Left ventricle myocardium inferior (tissue), 1 donor: ENCODE results near the gene PDE10A. TPM values are rescaled to one million over a fixed set of nuclear protein-coding genes. Genes with fewer than 3 reads are reported as not detected.

Experiments
- DNase-seq: peaks from one replicate; pipeline ENCODE4 v3.0.0-alpha.2; 2020
- H3K27ac ChIP-seq: fragments of 200-600 bp; replicated peaks from 2 replicates; pipeline ENCODE4 v1.8.0; 2021
- H3K27me3 ChIP-seq: fragments of 200-600 bp; 2 replicates; pipeline ENCODE4 v1.8.0; 2021; ENCODE audit warnings: low read depth
- H3K36me3 ChIP-seq: fragments of 200-600 bp; 2 replicates; pipeline ENCODE4 v1.8.0; 2021
- H3K4me1 ChIP-seq: fragments of 200-600 bp; 2 replicates; pipeline ENCODE4 v1.8.0; 2021
- H3K4me3 ChIP-seq: fragments of 200-600 bp; 2 replicates; pipeline ENCODE4 v1.8.0; 2021; ENCODE audit warnings: mild to moderate bottlenecking, moderate library complexity
- H3K9me3 ChIP-seq: fragments of 200-600 bp; replicated peaks from 2 replicates; pipeline ENCODE4 v1.8.0; 2021
- intact Hi-C: fragments of 100-400 bp; cut with micrococcal nuclease; formaldehyde crosslinking; loops from one replicate; pipeline ENCODE4 v1.11.0; 2022
- total RNA-seq: library from RNA; stranded (reverse); fragmentation: NEBNext Ultra II Directional; extraction: Animal tissue kit (Norgen Biotek cat#: 25700); gene quantifications from one replicate; pipeline ENCODE4 v1.2.1, GENCODE V29; 2021
- TF ChIP-seq, protein P1 (sequence below): fragments of 200-600 bp; IDR thresholded peaks from 2 replicates; pipeline ENCODE4 v1.8.0; 2021; ENCODE audit warnings: antibody characterized with exemption, mild to moderate bottlenecking, borderline replicate concordance
- donor health status: DM: no; HTN: yes; CAD: no; lungs with severe emphysema.

The PDE10A gene
- total RNA-seq, 1 donor from 2014 or later = 12.2 TPM

- DNase-seq = no peak
- intact Hi-C loops = no loop called here
- Histone ChIP-seq H3K4me1 (peaks cover 10% of the 10 kb centered on the region), H3K27ac (peak overlapping the region; percentile 27), H3K4me3 (no peak overlapping the region), H3K9me3 (no peaks in the 10 kb centered on the region), H3K36me3 (no peaks in the 10 kb centered on the region), H3K27me3 (peaks cover 1% of the 10 kb centered on the region)
- TF ChIP-seq, protein P1, sequence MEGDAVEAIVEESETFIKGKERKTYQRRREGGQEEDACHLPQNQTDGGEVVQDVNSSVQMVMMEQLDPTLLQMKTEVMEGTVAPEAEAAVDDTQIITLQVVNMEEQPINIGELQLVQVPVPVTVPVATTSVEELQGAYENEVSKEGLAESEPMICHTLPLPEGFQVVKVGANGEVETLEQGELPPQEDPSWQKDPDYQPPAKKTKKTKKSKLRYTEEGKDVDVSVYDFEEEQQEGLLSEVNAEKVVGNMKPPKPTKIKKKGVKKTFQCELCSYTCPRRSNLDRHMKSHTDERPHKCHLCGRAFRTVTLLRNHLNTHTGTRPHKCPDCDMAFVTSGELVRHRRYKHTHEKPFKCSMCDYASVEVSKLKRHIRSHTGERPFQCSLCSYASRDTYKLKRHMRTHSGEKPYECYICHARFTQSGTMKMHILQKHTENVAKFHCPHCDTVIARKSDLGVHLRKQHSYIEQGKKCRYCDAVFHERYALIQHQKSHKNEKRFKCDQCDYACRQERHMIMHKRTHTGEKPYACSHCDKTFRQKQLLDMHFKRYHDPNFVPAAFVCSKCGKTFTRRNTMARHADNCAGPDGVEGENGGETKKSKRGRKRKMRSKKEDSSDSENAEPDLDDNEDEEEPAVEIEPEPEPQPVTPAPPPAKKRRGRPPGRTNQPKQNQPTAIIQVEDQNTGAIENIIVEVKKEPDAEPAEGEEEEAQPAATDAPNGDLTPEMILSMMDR = no peak
Observed at GRCh38 chr6:165677091-165677490, 14.1 kb upstream of the PDE10A start.

GRCh38 chr6:165676435-165677068 is 13.5 kb upstream of the PDE10A start:
- Histone ChIP-seq H3K27me3 (no peaks in the 10 kb centered on the region), H3K4me1 (peaks cover 10% of the 10 kb centered on the region), H3K9me3 (no peaks in the 10 kb centered on the region), H3K27ac (peak overlapping the region; percentile 27), H3K36me3 (no peaks in the 10 kb centered on the region), H3K4me3 (no peak overlapping the region)
- intact Hi-C loops = no loop called here
- TF ChIP-seq, protein P1 = peak; percentile 61
- DNase-seq = peak; percentile 61

- Histone ChIP-seq H3K4me1 (peaks cover 10% of the 10 kb centered on the region), H3K36me3 (no peaks in the 10 kb centered on the region), H3K27me3 (no peaks in the 10 kb centered on the region), H3K27ac (no peak overlapping the region), H3K4me3 (no peak overlapping the region), H3K9me3 (no peaks in the 10 kb centered on the region)
- DNase-seq = no peak
- intact Hi-C loops = no loop called here
- TF ChIP-seq, protein P1 = no peak
Observed at GRCh38 chr6:165675120-165675519, 12.1 kb upstream of the PDE10A start.

GRCh38 chr6:165674155-165675029 is 11.4 kb upstream of the PDE10A start:
- DNase-seq = no peak
- peaks cover 10% of the 10 kb centered on the region for H3K4me1 ChIP-seq
- intact Hi-C loops = no loop called here
- TF ChIP-seq, protein P1 = no peak
- peaks cover 4% of the 10 kb centered on the region for H3K27me3 ChIP-seq
- no peaks in the 10 kb centered on the region for H3K9me3 ChIP-seq
- H3K27ac ChIP-seq = no peak overlapping the region
- H3K36me3 ChIP-seq = no peaks in the 10 kb centered on the region
- H3K4me3 ChIP-seq = no peak overlapping the region

- TF ChIP-seq, protein P1 = no peak
- intact Hi-C loops = no loop called here
- Histone ChIP-seq H3K4me1 (peaks cover under 1% of the 10 kb centered on the region), H3K36me3 (no peaks in the 10 kb centered on the region), H3K9me3 (no peaks in the 10 kb centered on the region), H3K4me3 (no peak overlapping the region), H3K27me3 (peaks cover 21% of the 10 kb centered on the region), H3K27ac (no peak overlapping the region)
- no peak for DNase-seq
Observed at GRCh38 chr6:165671222-165671768, 8.3 kb upstream of the PDE10A start.
